ENCODE data around the gene ODAM.
"Not testable (repeated sequence)": the region's sequence is repeated elsewhere in the genome, so short reads cannot be mapped to it uniquely, and the experiment has no call there.

ODAM gene

DNA sequence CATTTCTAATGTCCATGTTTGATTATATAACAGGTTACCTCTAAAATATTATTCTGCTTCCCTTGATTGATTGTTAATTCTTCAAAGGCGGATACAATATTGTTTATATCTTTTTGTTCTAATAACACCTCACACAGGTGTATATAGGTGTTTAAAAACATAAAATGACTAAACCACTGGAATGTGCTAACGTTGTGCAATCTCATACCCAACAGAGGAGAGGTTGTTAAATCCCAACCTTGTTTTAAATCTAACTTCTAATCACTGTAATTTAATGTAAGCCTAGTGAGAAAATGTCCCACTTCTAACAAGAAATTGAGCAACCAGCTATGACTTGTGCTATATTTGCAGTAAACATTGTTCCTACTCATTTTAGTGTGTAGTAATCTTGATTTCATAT, 1.3 kb downstream of the ODAM start:
- no peak overlapping the region for H2BK120ac ChIP-seq (ENCODE audit: low read depth, low read length)
- H2BK12ac ChIP-seq (ENCODE audit: low read length) = no peak overlapping the region
- H3K79me1 ChIP-seq (ENCODE audit: low read depth, low read length) = no peaks in the 10 kb centered on the region
- no peak overlapping the region for H2AFZ ChIP-seq (ENCODE audit: low read length)
- no peaks in the 10 kb centered on the region for H3K27me3 ChIP-seq (ENCODE audit: control insufficient read depth in 3 of 3, insufficient read depth in 3 of 3, low read depth in 1 of 3, low read length in 3 of 3)
- no peak overlapping the region for H2BK5ac ChIP-seq (ENCODE audit: low read length)
- no peaks in the 10 kb centered on the region for H3K36me3 ChIP-seq (replicated peaks in 1 of 2; ENCODE audit: control insufficient read depth in 2 of 2, insufficient read depth in 2 of 2, low read length in 2 of 2)
- H3K14ac ChIP-seq (ENCODE audit: low read length) = no peak overlapping the region
- H3K4me1 ChIP-seq (ENCODE audit: control insufficient read depth in 2 of 2, insufficient read depth in 1 of 2, low read depth in 1 of 2, low read length in 2 of 2) = peaks cover 0 to 4% of the 10 kb centered on the region in 2 donors
- WGBS, 2 donors (ENCODE audit: extremely low coverage in 2 of 2, insufficient read length in 2 of 2, insufficient replicate concordance in 1 of 2) = no CpG with 5 or more reads among the region's 2 CpGs
- no peak overlapping the region for H2BK15ac ChIP-seq (ENCODE audit: low read length)
- H3K4ac ChIP-seq (ENCODE audit: low read length) = no peak overlapping the region
- no peak overlapping the region for H4K91ac ChIP-seq (ENCODE audit: low read depth, low read length, poor library complexity)
- no peak overlapping the region for H3K23ac ChIP-seq (ENCODE audit: low read depth, low read length, poor library complexity)
- no peak overlapping the region for H3K18ac ChIP-seq (ENCODE audit: low read length)
- H3K9ac ChIP-seq (ENCODE audit: low read depth, low read length, poor library complexity) = no peak overlapping the region
- no peaks in the 10 kb centered on the region for H3K9me3 ChIP-seq (replicated peaks in 1 of 2; ENCODE audit: control insufficient read depth in 2 of 2, insufficient read depth in 1 of 2, low read depth in 1 of 2, low read length in 2 of 2)
- H2AK5ac ChIP-seq (ENCODE audit: low read depth, low read length) = no peak overlapping the region
- H3K27ac ChIP-seq (replicated peaks; ENCODE audit: low read length) = no peak overlapping the region
- H3K4me2 ChIP-seq (ENCODE audit: insufficient read depth, low read length, poor library complexity, severe bottlenecking) = no peak overlapping the region
- H3K4me3 ChIP-seq (ENCODE audit: low read length in 2 of 2) = no peak overlapping the region
- H4K8ac ChIP-seq (ENCODE audit: low read depth, low read length) = no peak overlapping the region
- no peak for DNase-seq (ENCODE audit: low spot score)

DNA sequence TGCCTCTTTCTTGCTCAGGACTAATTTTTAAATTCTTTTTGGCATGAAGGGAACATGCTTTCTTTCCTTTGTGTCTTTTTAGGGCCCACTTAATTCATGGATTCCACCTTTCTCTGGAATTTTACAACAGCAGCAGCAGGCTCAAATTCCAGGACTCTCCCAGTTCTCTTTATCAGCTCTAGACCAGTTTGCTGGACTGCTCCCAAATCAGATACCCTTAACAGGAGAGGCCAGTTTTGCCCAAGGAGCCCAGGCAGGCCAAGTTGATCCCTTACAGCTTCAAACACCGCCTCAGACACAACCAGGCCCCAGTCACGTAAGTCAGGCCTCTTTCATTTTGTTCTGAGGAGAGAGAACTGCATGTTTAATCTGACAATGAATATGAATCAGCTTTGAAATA, 2.3 kb downstream of the ODAM start:
- H4K8ac ChIP-seq (ENCODE audit: low read depth, low read length) = no peak overlapping the region
- no peak overlapping the region for H3K4ac ChIP-seq (ENCODE audit: low read length)
- H3K4me3 ChIP-seq (ENCODE audit: low read length in 2 of 2) = no peak overlapping the region
- no peak overlapping the region for H2BK12ac ChIP-seq (ENCODE audit: low read length)
- H3K79me1 ChIP-seq (ENCODE audit: low read depth, low read length) = no peaks in the 10 kb centered on the region
- no peak overlapping the region for H2BK5ac ChIP-seq (ENCODE audit: low read length)
- H3K27me3 ChIP-seq (ENCODE audit: control insufficient read depth in 3 of 3, insufficient read depth in 3 of 3, low read depth in 1 of 3, low read length in 3 of 3) = no peaks in the 10 kb centered on the region
- H2BK15ac ChIP-seq (ENCODE audit: low read length) = no peak overlapping the region
- no CpG with 5 or more reads among the region's 2 CpGs for WGBS, 2 donors (ENCODE audit: extremely low coverage in 2 of 2, insufficient read length in 2 of 2, insufficient replicate concordance in 1 of 2)
- no peaks in the 10 kb centered on the region for H3K9me3 ChIP-seq (replicated peaks in 1 of 2; ENCODE audit: control insufficient read depth in 2 of 2, insufficient read depth in 1 of 2, low read depth in 1 of 2, low read length in 2 of 2)
- no peak overlapping the region for H4K91ac ChIP-seq (ENCODE audit: low read depth, low read length, poor library complexity)
- no peak overlapping the region for H3K27ac ChIP-seq (replicated peaks; ENCODE audit: low read length)
- H3K4me2 ChIP-seq (ENCODE audit: insufficient read depth, low read length, poor library complexity, severe bottlenecking) = no peak overlapping the region
- no peak overlapping the region for H3K23ac ChIP-seq (ENCODE audit: low read depth, low read length, poor library complexity)
- no peak overlapping the region for H2AFZ ChIP-seq (ENCODE audit: low read length)
- H2AK5ac ChIP-seq (ENCODE audit: low read depth, low read length) = no peak overlapping the region
- no peak overlapping the region for H2BK120ac ChIP-seq (ENCODE audit: low read depth, low read length)
- no peak for DNase-seq (ENCODE audit: low spot score)
- H3K36me3 ChIP-seq (replicated peaks in 1 of 2; ENCODE audit: control insufficient read depth in 2 of 2, insufficient read depth in 2 of 2, low read length in 2 of 2) = no peaks in the 10 kb centered on the region
- H3K14ac ChIP-seq (ENCODE audit: low read length) = no peak overlapping the region
- H3K18ac ChIP-seq (ENCODE audit: low read length) = no peak overlapping the region
- H3K4me1 ChIP-seq (ENCODE audit: control insufficient read depth in 2 of 2, insufficient read depth in 1 of 2, low read depth in 1 of 2, low read length in 2 of 2) = peaks cover 0 to 4% of the 10 kb centered on the region in 2 donors
- no peak overlapping the region for H3K9ac ChIP-seq (ENCODE audit: low read depth, low read length, poor library complexity)

DNA sequence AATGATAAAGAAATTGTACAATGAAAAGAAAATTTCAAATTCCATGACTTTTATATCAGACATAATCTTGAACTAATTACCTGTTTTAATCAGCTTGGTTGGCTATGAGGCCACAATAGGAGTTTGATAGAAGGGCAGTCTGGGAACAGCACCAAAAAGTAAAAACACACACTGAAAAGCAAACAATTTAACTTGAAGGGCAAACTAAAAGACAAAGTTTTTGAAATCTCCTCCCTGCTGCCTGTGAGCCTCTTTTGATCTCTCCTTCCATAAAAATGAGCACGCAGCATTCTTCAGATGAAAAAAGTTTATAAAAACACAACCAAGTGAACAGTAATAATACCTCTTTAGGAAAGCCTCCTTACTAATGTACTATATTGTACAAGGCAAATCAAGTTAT, 8.1 kb downstream of the ODAM start:
- H4K8ac ChIP-seq (ENCODE audit: low read depth, low read length) = no peak overlapping the region
- DNase-seq (ENCODE audit: low spot score) = no peak
- H2BK15ac ChIP-seq (ENCODE audit: low read length) = no peak overlapping the region
- no CpG with 5 or more reads among the region's 1 CpG for WGBS, 2 donors (ENCODE audit: extremely low coverage in 2 of 2, insufficient read length in 2 of 2, insufficient replicate concordance in 1 of 2)
- no peak overlapping the region for H3K4me2 ChIP-seq (ENCODE audit: insufficient read depth, low read length, poor library complexity, severe bottlenecking)
- no peak overlapping the region for H3K4me3 ChIP-seq (ENCODE audit: low read length in 2 of 2)
- no peak overlapping the region for H2BK12ac ChIP-seq (ENCODE audit: low read length)
- H3K9me3 ChIP-seq (replicated peaks in 1 of 2; ENCODE audit: control insufficient read depth in 2 of 2, insufficient read depth in 1 of 2, low read depth in 1 of 2, low read length in 2 of 2) = no peaks in the 10 kb centered on the region
- H3K27ac ChIP-seq (replicated peaks; ENCODE audit: low read length) = no peak overlapping the region
- no peak overlapping the region for H2BK120ac ChIP-seq (ENCODE audit: low read depth, low read length)
- no peaks in the 10 kb centered on the region for H3K27me3 ChIP-seq (ENCODE audit: control insufficient read depth in 3 of 3, insufficient read depth in 3 of 3, low read depth in 1 of 3, low read length in 3 of 3)
- H2BK5ac ChIP-seq (ENCODE audit: low read length) = no peak overlapping the region
- H3K4me1 ChIP-seq (ENCODE audit: control insufficient read depth in 2 of 2, insufficient read depth in 1 of 2, low read depth in 1 of 2, low read length in 2 of 2) = no peaks in the 10 kb centered on the region
- no peak overlapping the region for H3K4ac ChIP-seq (ENCODE audit: low read length)
- H2AFZ ChIP-seq (ENCODE audit: low read length) = no peak overlapping the region
- no peaks in the 10 kb centered on the region for H3K36me3 ChIP-seq (replicated peaks in 1 of 2; ENCODE audit: control insufficient read depth in 2 of 2, insufficient read depth in 2 of 2, low read length in 2 of 2)
- H4K91ac ChIP-seq (ENCODE audit: low read depth, low read length, poor library complexity) = no peak overlapping the region
- H2AK5ac ChIP-seq (ENCODE audit: low read depth, low read length) = no peak overlapping the region
- no peak overlapping the region for H3K14ac ChIP-seq (ENCODE audit: low read length)
- no peak overlapping the region for H3K23ac ChIP-seq (ENCODE audit: low read depth, low read length, poor library complexity)
- no peaks in the 10 kb centered on the region for H3K79me1 ChIP-seq (ENCODE audit: low read depth, low read length)
- H3K9ac ChIP-seq (ENCODE audit: low read depth, low read length, poor library complexity) = no peak overlapping the region
- H3K18ac ChIP-seq (ENCODE audit: low read length) = no peak overlapping the region

DNA sequence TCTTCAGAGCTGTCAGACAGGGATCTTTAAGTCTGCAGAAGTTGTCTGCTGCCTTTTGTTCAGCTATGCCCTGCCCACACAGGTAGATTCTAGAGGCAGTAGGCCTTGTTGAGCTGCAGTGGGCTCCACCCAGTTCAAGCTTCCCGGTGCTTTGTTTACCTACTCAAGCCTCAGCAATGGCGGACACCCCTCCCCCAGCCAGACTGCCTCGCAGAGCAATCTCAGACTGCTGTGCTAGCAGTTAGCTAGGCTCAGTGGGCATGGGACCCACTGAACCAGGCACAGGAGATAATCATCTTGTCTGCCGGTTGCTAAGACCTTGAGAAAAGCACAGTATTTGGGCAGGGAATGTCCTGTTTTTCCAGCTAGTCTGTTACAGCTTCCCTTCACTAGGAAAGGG, 17.2 kb downstream of the ODAM start:
- not testable (repeated sequence) for H3K23ac ChIP-seq (ENCODE audit: low read depth, low read length, poor library complexity); H3K9me3 ChIP-seq (replicated peaks in 1 of 2; ENCODE audit: control insufficient read depth in 2 of 2, insufficient read depth in 1 of 2, low read depth in 1 of 2, low read length in 2 of 2); H2BK120ac ChIP-seq (ENCODE audit: low read depth, low read length); H2AFZ ChIP-seq (ENCODE audit: low read length); H3K36me3 ChIP-seq (replicated peaks in 1 of 2; ENCODE audit: control insufficient read depth in 2 of 2, insufficient read depth in 2 of 2, low read length in 2 of 2); H2BK5ac ChIP-seq (ENCODE audit: low read length); H2BK15ac ChIP-seq (ENCODE audit: low read length); H3K4me1 ChIP-seq (ENCODE audit: control insufficient read depth in 2 of 2, insufficient read depth in 1 of 2, low read depth in 1 of 2, low read length in 2 of 2); H3K9ac ChIP-seq (ENCODE audit: low read depth, low read length, poor library complexity); H3K4me3 ChIP-seq (ENCODE audit: low read length in 2 of 2); H3K4ac ChIP-seq (ENCODE audit: low read length); H2AK5ac ChIP-seq (ENCODE audit: low read depth, low read length); DNase-seq (ENCODE audit: low spot score); H3K27me3 ChIP-seq (ENCODE audit: control insufficient read depth in 3 of 3, insufficient read depth in 3 of 3, low read depth in 1 of 3, low read length in 3 of 3); H3K14ac ChIP-seq (ENCODE audit: low read length); H3K79me1 ChIP-seq (ENCODE audit: low read depth, low read length); H3K27ac ChIP-seq (replicated peaks; ENCODE audit: low read length); H3K4me2 ChIP-seq (ENCODE audit: insufficient read depth, low read length, poor library complexity, severe bottlenecking); H4K8ac ChIP-seq (ENCODE audit: low read depth, low read length); H2BK12ac ChIP-seq (ENCODE audit: low read length); H4K91ac ChIP-seq (ENCODE audit: low read depth, low read length, poor library complexity)
- peak overlapping the region; percentile 48 for H3K18ac ChIP-seq (ENCODE audit: low read length)
- WGBS, 2 donors (ENCODE audit: extremely low coverage in 2 of 2, insufficient read length in 2 of 2, insufficient replicate concordance in 1 of 2) = no CpG with 5 or more reads among the region's 4 CpGs
